Measurements from ENCODE around the gene INPP5D.

The INPP5D gene

GRCh38 chr2:233111427-233111826, 51.3 kb downstream of the INPP5D start:
- TF ChIP-seq TCF12 (IDR thresholded peaks at IDR 0.05; ENCODE audit: low read depth) (no peak), YY1 (IDR thresholded peaks at IDR 0.05; ENCODE audit: low read depth) (no peak), TAF1 (IDR thresholded peaks at IDR 0.05; ENCODE audit: low read depth) (no peak)

- TF ChIP-seq CREB1 (IDR thresholded peaks at IDR 0.05; ENCODE audit: low read depth): no peak
- TF ChIP-seq RAD21 (IDR thresholded peaks at IDR 0.05; ENCODE audit: low read depth): no peak
- TF ChIP-seq TAF1 (IDR thresholded peaks at IDR 0.05; ENCODE audit: low read depth): no peak
- TF ChIP-seq EP300 (IDR thresholded peaks at IDR 0.05; ENCODE audit: borderline replicate concordance): no peak
- no peak for TF ChIP-seq EGR1 (IDR thresholded peaks at IDR 0.05)
- no peak for TF ChIP-seq CEBPB (IDR thresholded peaks at IDR 0.05)
- TF ChIP-seq ZBTB7A (IDR thresholded peaks at IDR 0.05; ENCODE audit: low read depth): no peak
- TF ChIP-seq FOXM1 (IDR thresholded peaks at IDR 0.05; ENCODE audit: borderline replicate concordance, low read depth): no peak
- no peak for TF ChIP-seq YY1 (IDR thresholded peaks at IDR 0.05; ENCODE audit: low read depth)
- TF ChIP-seq, protein P1, sequence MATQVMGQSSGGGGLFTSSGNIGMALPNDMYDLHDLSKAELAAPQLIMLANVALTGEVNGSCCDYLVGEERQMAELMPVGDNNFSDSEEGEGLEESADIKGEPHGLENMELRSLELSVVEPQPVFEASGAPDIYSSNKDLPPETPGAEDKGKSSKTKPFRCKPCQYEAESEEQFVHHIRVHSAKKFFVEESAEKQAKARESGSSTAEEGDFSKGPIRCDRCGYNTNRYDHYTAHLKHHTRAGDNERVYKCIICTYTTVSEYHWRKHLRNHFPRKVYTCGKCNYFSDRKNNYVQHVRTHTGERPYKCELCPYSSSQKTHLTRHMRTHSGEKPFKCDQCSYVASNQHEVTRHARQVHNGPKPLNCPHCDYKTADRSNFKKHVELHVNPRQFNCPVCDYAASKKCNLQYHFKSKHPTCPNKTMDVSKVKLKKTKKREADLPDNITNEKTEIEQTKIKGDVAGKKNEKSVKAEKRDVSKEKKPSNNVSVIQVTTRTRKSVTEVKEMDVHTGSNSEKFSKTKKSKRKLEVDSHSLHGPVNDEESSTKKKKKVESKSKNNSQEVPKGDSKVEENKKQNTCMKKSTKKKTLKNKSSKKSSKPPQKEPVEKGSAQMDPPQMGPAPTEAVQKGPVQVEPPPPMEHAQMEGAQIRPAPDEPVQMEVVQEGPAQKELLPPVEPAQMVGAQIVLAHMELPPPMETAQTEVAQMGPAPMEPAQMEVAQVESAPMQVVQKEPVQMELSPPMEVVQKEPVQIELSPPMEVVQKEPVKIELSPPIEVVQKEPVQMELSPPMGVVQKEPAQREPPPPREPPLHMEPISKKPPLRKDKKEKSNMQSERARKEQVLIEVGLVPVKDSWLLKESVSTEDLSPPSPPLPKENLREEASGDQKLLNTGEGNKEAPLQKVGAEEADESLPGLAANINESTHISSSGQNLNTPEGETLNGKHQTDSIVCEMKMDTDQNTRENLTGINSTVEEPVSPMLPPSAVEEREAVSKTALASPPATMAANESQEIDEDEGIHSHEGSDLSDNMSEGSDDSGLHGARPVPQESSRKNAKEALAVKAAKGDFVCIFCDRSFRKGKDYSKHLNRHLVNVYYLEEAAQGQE (IDR thresholded peaks at IDR 0.05; ENCODE audit: low read depth): no peak
- TF ChIP-seq, protein P2, sequence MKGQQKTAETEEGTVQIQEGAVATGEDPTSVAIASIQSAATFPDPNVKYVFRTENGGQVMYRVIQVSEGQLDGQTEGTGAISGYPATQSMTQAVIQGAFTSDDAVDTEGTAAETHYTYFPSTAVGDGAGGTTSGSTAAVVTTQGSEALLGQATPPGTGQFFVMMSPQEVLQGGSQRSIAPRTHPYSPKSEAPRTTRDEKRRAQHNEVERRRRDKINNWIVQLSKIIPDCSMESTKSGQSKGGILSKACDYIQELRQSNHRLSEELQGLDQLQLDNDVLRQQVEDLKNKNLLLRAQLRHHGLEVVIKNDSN (IDR thresholded peaks at IDR 0.05): no peak
- no peak for TF ChIP-seq TEAD4 (IDR thresholded peaks at IDR 0.05)
- no peak for TF ChIP-seq TCF12 (IDR thresholded peaks at IDR 0.05; ENCODE audit: low read depth)
Measured at GRCh38 chr2:233112329-233112728, 52.2 kb downstream of the INPP5D start.

DNA sequence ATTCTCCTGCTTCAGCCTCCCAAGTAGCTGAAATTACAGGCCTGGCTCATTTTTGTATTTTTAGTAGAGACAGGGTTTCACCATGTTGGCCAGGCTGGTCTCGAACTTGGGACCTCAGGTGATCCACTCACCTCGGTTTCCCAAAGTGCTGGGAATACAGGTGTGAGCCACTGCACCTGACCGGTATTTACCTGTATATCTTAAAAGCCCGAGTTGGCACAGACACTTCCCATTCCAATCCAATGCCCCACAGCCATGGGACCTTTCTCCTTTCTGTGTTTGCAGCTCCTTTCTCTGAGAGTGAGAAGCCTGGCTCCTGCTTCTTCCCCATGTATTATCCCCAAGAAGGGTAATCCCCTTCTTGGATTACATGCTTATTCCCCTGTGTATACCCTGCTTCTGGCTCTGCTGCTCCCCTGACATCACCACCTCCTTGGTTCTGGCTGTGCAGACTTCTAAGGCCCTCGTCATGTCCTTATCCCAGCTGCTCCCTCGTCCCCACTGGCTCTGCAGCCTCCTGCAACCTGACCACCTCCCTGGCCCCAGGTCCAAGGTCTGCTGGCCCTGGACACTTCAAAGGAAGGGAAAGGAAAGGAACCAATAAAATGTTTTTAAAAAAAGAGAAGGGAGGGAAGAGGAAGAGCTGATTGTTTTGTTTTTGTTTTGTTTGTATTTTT, 52.8 kb downstream of the INPP5D start:
- TF ChIP-seq, protein P3, sequence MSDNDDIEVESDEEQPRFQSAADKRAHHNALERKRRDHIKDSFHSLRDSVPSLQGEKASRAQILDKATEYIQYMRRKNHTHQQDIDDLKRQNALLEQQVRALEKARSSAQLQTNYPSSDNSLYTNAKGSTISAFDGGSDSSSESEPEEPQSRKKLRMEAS (IDR thresholded peaks at IDR 0.05): no peak
- TF ChIP-seq YY1 (IDR thresholded peaks at IDR 0.05; ENCODE audit: low read depth) (no peak), FOXM1 (IDR thresholded peaks at IDR 0.05; ENCODE audit: borderline replicate concordance, low read depth) (no peak), EGR1 (IDR thresholded peaks at IDR 0.05) (no peak), EP300 (IDR thresholded peaks at IDR 0.05; ENCODE audit: borderline replicate concordance) (no peak), ZBTB7A (IDR thresholded peaks at IDR 0.05; ENCODE audit: low read depth) (no peak), CEBPB (IDR thresholded peaks at IDR 0.05) (no peak), CREB1 (IDR thresholded peaks at IDR 0.05; ENCODE audit: low read depth) (no peak), TEAD4 (IDR thresholded peaks at IDR 0.05) (no peak), RAD21 (IDR thresholded peaks at IDR 0.05; ENCODE audit: low read depth) (no peak), TAF1 (IDR thresholded peaks at IDR 0.05; ENCODE audit: low read depth) (no peak), TCF12 (IDR thresholded peaks at IDR 0.05; ENCODE audit: low read depth) (no peak), NFIC (IDR thresholded peaks at IDR 0.05) (no peak)
- TF ChIP-seq, protein P2 (IDR thresholded peaks at IDR 0.05): no peak
- TF ChIP-seq, protein P1 (IDR thresholded peaks at IDR 0.05; ENCODE audit: low read depth): no peak

GRCh38 chr2:233114421-233114861, 54.3 kb downstream of the INPP5D start:
- TF ChIP-seq TCF12 (IDR thresholded peaks at IDR 0.05; ENCODE audit: low read depth) (no peak), CEBPB (IDR thresholded peaks at IDR 0.05) (no peak), FOXM1 (IDR thresholded peaks at IDR 0.05; ENCODE audit: borderline replicate concordance, low read depth) (no peak), CREB1 (IDR thresholded peaks at IDR 0.05; ENCODE audit: low read depth) (no peak), RAD21 (IDR thresholded peaks at IDR 0.05; ENCODE audit: low read depth) (no peak), EP300 (IDR thresholded peaks at IDR 0.05; ENCODE audit: borderline replicate concordance) (no peak), TAF1 (IDR thresholded peaks at IDR 0.05; ENCODE audit: low read depth) (no peak), TEAD4 (IDR thresholded peaks at IDR 0.05) (no peak), EGR1 (IDR thresholded peaks at IDR 0.05) (no peak), ZBTB7A (IDR thresholded peaks at IDR 0.05; ENCODE audit: low read depth) (no peak), YY1 (IDR thresholded peaks at IDR 0.05; ENCODE audit: low read depth) (no peak), NFIC (IDR thresholded peaks at IDR 0.05) (no peak)
- TF ChIP-seq, protein P2 (IDR thresholded peaks at IDR 0.05): no peak
- TF ChIP-seq, protein P3 (IDR thresholded peaks at IDR 0.05): no peak
- TF ChIP-seq, protein P1 (IDR thresholded peaks at IDR 0.05; ENCODE audit: low read depth): no peak
